CD4-positive, CD25-positive, alpha-beta regulatory T cell (primary cell): Measurements from ENCODE around the gene PLPP3. TPM values are rescaled to one million over a fixed set of nuclear protein-coding genes. Genes with fewer than 3 reads are reported as not detected.

Source experiments
- ATAC-seq, 2 donors: fragments of 150-1000 bp; cut with Tn5 transposase; one replicate each; pipeline ENCODE4 v1.10.0; 2021; ENCODE audit warnings: low read depth in 2 of 2, moderate number of reproducible peaks in 2 of 2, moderate library complexity in 1 of 2
- DNase-seq, 3 donors: peaks; one replicate each; pipeline versions ENCODE4 v3.0.0 to v3.0.0-alpha.2; 2012 to 2022; ENCODE audit warnings: mixed read lengths in 1 of 3
- H3K27ac ChIP-seq: one replicate; pipeline ENCODE4 v1.7.0; 2013; ENCODE audit warnings: mild to moderate bottlenecking, low read length; ENCODE audit not compliant: insufficient read depth, poor library complexity, severe bottlenecking
- H3K27me3 ChIP-seq: one replicate; pipeline ENCODE4 v1.7.0; 2013; ENCODE audit warnings: low read length; ENCODE audit not compliant: control insufficient read depth, insufficient read depth
- H3K36me3 ChIP-seq: one replicate; pipeline ENCODE4 v1.7.0; 2013; ENCODE audit warnings: mild to moderate bottlenecking, low read length, moderate library complexity; ENCODE audit not compliant: control insufficient read depth, insufficient read depth
- H3K4me1 ChIP-seq: 2 replicates; pipeline ENCODE4 v1.7.0; 2013; ENCODE audit warnings: mild to moderate bottlenecking, low read length; ENCODE audit not compliant: insufficient read depth, control insufficient read depth, poor library complexity, severe bottlenecking
- H3K4me3 ChIP-seq: one replicate; pipeline ENCODE4 v1.7.0; 2013; ENCODE audit warnings: low read depth, mild to moderate bottlenecking, low read length, moderate library complexity
- H3K9me3 ChIP-seq, 2 experiments: 1 replicate in 1 of 2; 2 replicates in 1 of 2; pipeline ENCODE4 v1.7.0; 2013; ENCODE audit warnings: low read length in 2 of 2, mild to moderate bottlenecking in 1 of 2, moderate library complexity in 1 of 2; ENCODE audit not compliant: control insufficient read depth in 2 of 2
- H3K27ac Mint-ChIP-seq, 3 donors: one replicate each; pipeline ENCODE4 v1.8.0; 2020 to 2022; ENCODE audit warnings: mild to moderate bottlenecking in 3 of 3, mixed read lengths in 3 of 3, moderate library complexity in 2 of 3
- H3K27me3 Mint-ChIP-seq: one replicate; pipeline ENCODE4 v1.8.0; 2022; ENCODE audit warnings: mild to moderate bottlenecking, mixed read lengths
- H3K36me3 Mint-ChIP-seq: one replicate; pipeline ENCODE4 v1.8.0; 2020; ENCODE audit warnings: mixed read lengths
- H3K4me1 Mint-ChIP-seq, 4 donors: one replicate each; pipeline ENCODE4 v1.8.0; 2020 to 2022; ENCODE audit warnings: mixed read lengths in 4 of 4, mild to moderate bottlenecking in 1 of 4
- H3K4me3 Mint-ChIP-seq, 4 donors: one replicate each; pipeline ENCODE4 v1.8.0; 2020 to 2022; ENCODE audit warnings: mild to moderate bottlenecking in 4 of 4, mixed read lengths in 4 of 4, moderate library complexity in 3 of 4
- H3K9me3 Mint-ChIP-seq, 7 donors: one replicate each; pipeline ENCODE4 v1.8.0; 2020 to 2022; ENCODE audit warnings: mixed read lengths in 7 of 7, mild to moderate bottlenecking in 3 of 7, moderate library complexity in 2 of 7
- polyA plus RNA-seq, 4 donors: library from polyadenylated mRNA; unstranded; fragments of 300-500 nt; fragmentation: Illumina TruSeq; gene quantifications; one replicate each; pipeline ENCODE4 v1.2.3, GENCODE V29; 2021
- total RNA-seq: library from RNA; stranded (reverse); gene quantifications from one replicate; pipeline ENCODE4 v1.2.3, GENCODE V29; 2022

PLPP3 gene
- total and polyA plus RNA-seq, 5 donors from 2014 or later = 0.13 TPM; not detected in 4

GRCh38 chr1:56574794-56575193 lies 4.6 kb downstream of the PLPP3 start:
- no peak overlapping the region for H3K4me3 ChIP-seq
- DNase-seq = no peak
- peaks cover 12% of the 10 kb centered on the region for H3K27me3 ChIP-seq
- H3K4me1 ChIP-seq = peaks cover 8% of the 10 kb centered on the region
- H3K36me3 ChIP-seq = no peaks in the 10 kb centered on the region
- H3K9me3 Mint-ChIP-seq = no peaks in the 10 kb centered on the region
- no peak overlapping the region for H3K27ac ChIP-seq
- no peaks in the 10 kb centered on the region for H3K36me3 Mint-ChIP-seq
- no peak overlapping the region for H3K4me3 Mint-ChIP-seq
- peaks cover 0 to 6% (median 4%) of the 10 kb centered on the region in 4 donors for H3K4me1 Mint-ChIP-seq
- no peaks in the 10 kb centered on the region for H3K9me3 ChIP-seq
- ATAC-seq = peak in 1 of 2 donors; percentile 20
- peaks cover 29% of the 10 kb centered on the region for H3K27me3 Mint-ChIP-seq
- H3K27ac Mint-ChIP-seq = no peak overlapping the region

- Histone ChIP-seq H3K9me3 (no peaks in the 10 kb centered on the region), H3K4me1 (no peaks in the 10 kb centered on the region), H3K27ac (no peak overlapping the region), H3K4me3 (no peak overlapping the region), H3K36me3 (no peaks in the 10 kb centered on the region), H3K27me3 (peaks cover 12% of the 10 kb centered on the region)
- Mint-ChIP-seq H3K9me3 (peaks cover 0 to 1% (median 0%) of the 10 kb centered on the region in 7 donors), H3K36me3 (no peaks in the 10 kb centered on the region), H3K27ac (no peak overlapping the region), H3K27me3 (peaks cover 21% of the 10 kb centered on the region), H3K4me1 (peaks cover 0 to 3% (median 1%) of the 10 kb centered on the region in 4 donors), H3K4me3 (no peak overlapping the region)
- no peak for DNase-seq
- ATAC-seq = no peak
Measured at GRCh38 chr1:56573311-56573710, 6.1 kb downstream of the PLPP3 start.

GRCh38 chr1:56572334-56573050 lies 6.9 kb downstream of the PLPP3 start:
- peaks cover 0 to 1% (median 0%) of the 10 kb centered on the region in 7 donors for H3K9me3 Mint-ChIP-seq
- H3K36me3 Mint-ChIP-seq = no peaks in the 10 kb centered on the region
- Histone ChIP-seq H3K9me3 (no peaks in the 10 kb centered on the region), H3K4me3 (no peak overlapping the region), H3K36me3 (no peaks in the 10 kb centered on the region), H3K27me3 (peaks cover 9% of the 10 kb centered on the region), H3K4me1 (no peaks in the 10 kb centered on the region), H3K27ac (no peak overlapping the region)
- H3K4me1 Mint-ChIP-seq = peaks cover 0 to 3% (median 1%) of the 10 kb centered on the region in 4 donors
- peaks cover 13% of the 10 kb centered on the region for H3K27me3 Mint-ChIP-seq
- no peak overlapping the region for H3K4me3 Mint-ChIP-seq
- DNase-seq (no peak), ATAC-seq (no peak)
- H3K27ac Mint-ChIP-seq = no peak overlapping the region

GRCh38 chr1:56571448-56571847 lies 7.9 kb downstream of the PLPP3 start:
- H3K4me3 ChIP-seq = no peak overlapping the region
- H3K4me1 ChIP-seq = no peaks in the 10 kb centered on the region
- Mint-ChIP-seq H3K27me3 (peaks cover 2% of the 10 kb centered on the region), H3K36me3 (no peaks in the 10 kb centered on the region), H3K9me3 (peaks cover 0 to 1% (median 0%) of the 10 kb centered on the region in 7 donors), H3K27ac (no peak overlapping the region), H3K4me1 (peaks cover 0 to 3% (median 1%) of the 10 kb centered on the region in 4 donors), H3K4me3 (no peak overlapping the region)
- H3K27me3 ChIP-seq = no peaks in the 10 kb centered on the region
- no peaks in the 10 kb centered on the region for H3K9me3 ChIP-seq
- H3K27ac ChIP-seq = no peak overlapping the region
- no peak for ATAC-seq
- H3K36me3 ChIP-seq = no peaks in the 10 kb centered on the region
- DNase-seq = no peak

GRCh38 chr1:56570924-56571372 lies 8.4 kb downstream of the PLPP3 start:
- H3K4me3 Mint-ChIP-seq = no peak overlapping the region
- peaks cover 0 to 1% (median 0%) of the 10 kb centered on the region in 7 donors for H3K9me3 Mint-ChIP-seq
- H3K27ac Mint-ChIP-seq = no peak overlapping the region

GRCh38 chr1:56569661-56570060 lies 9.7 kb downstream of the PLPP3 start:
- H3K27ac ChIP-seq = no peak overlapping the region
- DNase-seq (no peak), ATAC-seq (no peak)
- Mint-ChIP-seq H3K4me1 (peaks cover 0 to 3% (median 1%) of the 10 kb centered on the region in 4 donors), H3K27me3 (no peaks in the 10 kb centered on the region), H3K27ac (no peak overlapping the region), H3K4me3 (no peak overlapping the region), H3K9me3 (peaks cover 0 to 1% (median 0%) of the 10 kb centered on the region in 7 donors), H3K36me3 (no peaks in the 10 kb centered on the region)
- no peaks in the 10 kb centered on the region for H3K4me1 ChIP-seq
- H3K36me3 ChIP-seq = no peaks in the 10 kb centered on the region
- H3K27me3 ChIP-seq = no peaks in the 10 kb centered on the region
- no peaks in the 10 kb centered on the region for H3K9me3 ChIP-seq
- H3K4me3 ChIP-seq = no peak overlapping the region

More at GRCh38 chr1:56570924-56571372, 8.4 kb downstream of the PLPP3 start:
- H3K36me3 ChIP-seq = no peaks in the 10 kb centered on the region
- H3K27ac ChIP-seq = no peak overlapping the region
- H3K9me3 ChIP-seq = no peaks in the 10 kb centered on the region
- ATAC-seq = no peak
- Mint-ChIP-seq H3K27me3 (no peaks in the 10 kb centered on the region), H3K36me3 (no peaks in the 10 kb centered on the region), H3K4me1 (peaks cover 0 to 3% (median 1%) of the 10 kb centered on the region in 4 donors)
- no peak overlapping the region for H3K4me3 ChIP-seq
- no peak for DNase-seq
- no peaks in the 10 kb centered on the region for H3K27me3 ChIP-seq
- H3K4me1 ChIP-seq = no peaks in the 10 kb centered on the region

- Histone ChIP-seq H3K27me3 (no peaks in the 10 kb centered on the region), H3K4me3 (no peak overlapping the region), H3K27ac (no peak overlapping the region), H3K4me1 (no peaks in the 10 kb centered on the region), H3K36me3 (no peaks in the 10 kb centered on the region), H3K9me3 (no peaks in the 10 kb centered on the region)
- H3K27ac Mint-ChIP-seq = no peak overlapping the region
- no peaks in the 10 kb centered on the region for H3K27me3 Mint-ChIP-seq
- H3K4me3 Mint-ChIP-seq = no peak overlapping the region
- H3K9me3 Mint-ChIP-seq = peaks cover 0 to 1% (median 0%) of the 10 kb centered on the region in 7 donors
- no peak for DNase-seq
- no peaks in the 10 kb centered on the region for H3K36me3 Mint-ChIP-seq
- no peak for ATAC-seq
- H3K4me1 Mint-ChIP-seq = no peaks in the 10 kb centered on the region
Measured at GRCh38 chr1:56566994-56567393, 12.4 kb downstream of the PLPP3 start.
